Prostate gland (tissue), 2 donors: ENCODE measurements around the gene CCDC12. TPM values are rescaled to one million over a fixed set of nuclear protein-coding genes. Genes with fewer than 3 reads are reported as not detected.

ENCODE experiments used
- DNase-seq: peaks from one replicate; pipeline ENCODE4 v3.0.0-alpha.2; 2019; ENCODE audit warnings: low spot score
- H3K27ac ChIP-seq, 2 donors: fragments of 200-600 bp; sonication (generic); 2 replicates each; pipeline ENCODE4 v1.5.1; 2017 to 2019
- H3K27me3 ChIP-seq: fragments of 200-600 bp; sonication (generic); replicated peaks from 2 replicates; pipeline ENCODE4 v1.5.1; 2019; ENCODE audit not compliant: insufficient read depth
- H3K36me3 ChIP-seq, 2 donors: fragments of 200-600 bp; sonication (generic); 1 replicate in 1 of 2; 2 replicates in 1 of 2; pipeline versions ENCODE4 v1.5.1 to v1.8.1; 2017 to 2019
- H3K4me1 ChIP-seq: fragments of 200-600 bp; sonication (generic); replicated peaks from 2 replicates; pipeline ENCODE4 v1.5.1; 2019
- H3K4me3 ChIP-seq, 2 donors: fragments of 200-600 bp; sonication (generic); 2 replicates each; pipeline ENCODE4 v1.5.1; 2017 to 2019
- H3K9me3 ChIP-seq: fragments of 200-600 bp; sonication (generic); 2 replicates; pipeline ENCODE4 v1.5.1; 2017
- POLR2A ChIP-seq: fragments of 450-650 bp; IDR thresholded peaks from one replicate; pipeline ENCODE4 v1.6.1; 2016; ENCODE audit warnings: antibody characterized with exemption, mild to moderate bottlenecking
- POLR2AphosphoS5 ChIP-seq: sonication (generic); formaldehyde crosslinking; IDR thresholded peaks from one replicate; pipeline ENCODE4 v1.6.1; 2017; ENCODE audit warnings: antibody characterized with exemption
- WGBS: methylation state at CpG from one replicate; pipeline ENCODE4 v1.1.5; 2018; 5-methylcytosine and 5-hydroxymethylcytosine counted together
- intact Hi-C: fragments of 100-400 bp; cut with DNase I; formaldehyde crosslinking; loops from one replicate; pipeline ENCODE4 v1.14.2; 2022
- total RNA-seq, 2 donors: library from RNA; depleted of rRNA; stranded (reverse); fragments of >200 nt; gene quantifications; one replicate each; pipeline ENCODE4 v1.1.0, GENCODE V29; 2016
- TF ChIP-seq, protein P1 (sequence below), 4 experiments: fragments of 200-600 bp in 2 of 4; fragments of 450-650 bp in 2 of 4; sonication (generic) in 2 of 4; IDR thresholded peaks; 1 replicate in 3 of 4; 2 replicates in 1 of 4; pipeline ENCODE4 v1.5.1; 2016 to 2019; ENCODE audit warnings: antibody characterized with exemption in 4 of 4, mild to moderate bottlenecking in 2 of 4, moderate library complexity in 2 of 4

CCDC12 gene
- total RNA-seq, 2 donors from 2014 or later, result 34.6 to 78.7 TPM

DNA sequence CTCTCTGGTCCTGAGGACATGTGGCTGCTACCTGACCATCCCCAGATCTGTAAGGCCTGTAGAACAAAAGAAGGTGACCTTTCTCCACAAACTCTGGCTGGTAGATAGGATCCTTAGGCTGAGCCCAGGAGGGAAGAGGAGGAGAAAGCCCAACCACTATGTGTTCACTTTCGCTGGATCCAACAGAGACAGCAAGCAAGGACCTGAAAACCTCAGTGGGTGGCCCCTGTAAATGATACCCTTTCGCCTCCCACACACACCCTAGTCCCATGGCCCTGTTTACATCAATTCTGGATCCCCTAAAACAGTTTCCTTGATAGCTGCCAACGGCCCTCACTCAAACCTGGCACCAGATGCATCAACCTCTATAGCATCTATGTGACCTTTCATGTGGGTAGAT lies 22.4 kb downstream of the CCDC12 start:
- H3K4me1 ChIP-seq, result peaks cover 4% of the 10 kb centered on the region
- 66% methylated on average over 3 of the region's 3 CpGs for WGBS
- H3K4me3 ChIP-seq, result no peak overlapping the region
- no peak overlapping the region for H3K27ac ChIP-seq
- H3K9me3 ChIP-seq, result no peaks in the 10 kb centered on the region
- intact Hi-C loops, result no loop called here
- no peaks in the 10 kb centered on the region for H3K27me3 ChIP-seq
- H3K36me3 ChIP-seq, result no peaks in the 10 kb centered on the region
- TF ChIP-seq, protein P1, sequence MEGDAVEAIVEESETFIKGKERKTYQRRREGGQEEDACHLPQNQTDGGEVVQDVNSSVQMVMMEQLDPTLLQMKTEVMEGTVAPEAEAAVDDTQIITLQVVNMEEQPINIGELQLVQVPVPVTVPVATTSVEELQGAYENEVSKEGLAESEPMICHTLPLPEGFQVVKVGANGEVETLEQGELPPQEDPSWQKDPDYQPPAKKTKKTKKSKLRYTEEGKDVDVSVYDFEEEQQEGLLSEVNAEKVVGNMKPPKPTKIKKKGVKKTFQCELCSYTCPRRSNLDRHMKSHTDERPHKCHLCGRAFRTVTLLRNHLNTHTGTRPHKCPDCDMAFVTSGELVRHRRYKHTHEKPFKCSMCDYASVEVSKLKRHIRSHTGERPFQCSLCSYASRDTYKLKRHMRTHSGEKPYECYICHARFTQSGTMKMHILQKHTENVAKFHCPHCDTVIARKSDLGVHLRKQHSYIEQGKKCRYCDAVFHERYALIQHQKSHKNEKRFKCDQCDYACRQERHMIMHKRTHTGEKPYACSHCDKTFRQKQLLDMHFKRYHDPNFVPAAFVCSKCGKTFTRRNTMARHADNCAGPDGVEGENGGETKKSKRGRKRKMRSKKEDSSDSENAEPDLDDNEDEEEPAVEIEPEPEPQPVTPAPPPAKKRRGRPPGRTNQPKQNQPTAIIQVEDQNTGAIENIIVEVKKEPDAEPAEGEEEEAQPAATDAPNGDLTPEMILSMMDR (IDR thresholded peaks at IDR 0.05), result no peak
- TF ChIP-seq POLR2AphosphoS5 (no peak), POLR2A (no peak)
- DNase-seq, result no peak

DNA sequence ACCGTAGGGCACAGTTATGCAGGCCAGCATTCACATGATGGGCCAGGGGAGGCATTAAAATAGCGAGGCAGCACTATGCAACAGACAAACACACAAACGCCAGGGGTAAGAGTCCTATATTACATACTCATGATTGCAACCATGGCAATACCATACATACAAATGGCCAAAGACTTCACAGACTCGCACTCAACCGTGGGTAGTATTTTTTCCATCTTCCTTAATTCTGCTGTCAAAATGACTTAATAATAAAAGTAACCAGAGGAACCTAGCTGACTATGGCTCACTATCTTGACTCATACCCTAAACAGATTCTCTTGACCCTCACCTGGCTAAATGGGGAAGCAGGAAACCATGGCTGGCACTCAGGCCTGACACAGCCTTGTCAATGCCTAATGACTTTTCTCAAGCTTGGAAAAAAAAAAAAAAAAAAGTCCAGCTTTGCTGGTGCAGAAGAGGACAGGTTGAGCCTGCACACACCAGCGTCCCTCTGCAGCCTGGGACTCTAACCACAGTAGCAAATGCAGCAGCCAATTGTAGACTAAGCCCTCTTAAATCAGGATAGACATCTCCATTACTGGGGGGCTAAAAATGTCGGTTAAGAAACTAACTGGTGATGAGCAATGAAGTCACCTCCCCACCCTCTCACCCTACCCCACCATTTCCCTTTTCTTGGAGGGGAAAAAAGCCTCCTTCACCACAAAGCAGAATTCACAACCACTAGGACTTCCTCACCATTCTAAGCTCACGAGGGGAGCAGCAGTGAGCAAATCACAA lies 23.1 kb downstream of the CCDC12 start:
- intact Hi-C loops, result no loop called here
- Histone ChIP-seq H3K36me3 (no peaks in the 10 kb centered on the region), H3K27ac (no peak overlapping the region), H3K9me3 (no peaks in the 10 kb centered on the region), H3K4me1 (peaks cover 10% of the 10 kb centered on the region), H3K4me3 (no peak overlapping the region), H3K27me3 (no peaks in the 10 kb centered on the region)
- no peak for DNase-seq
- WGBS, result 71% methylated on average over 8 of the region's 8 CpGs
- TF ChIP-seq POLR2AphosphoS5, result no peak

DNA sequence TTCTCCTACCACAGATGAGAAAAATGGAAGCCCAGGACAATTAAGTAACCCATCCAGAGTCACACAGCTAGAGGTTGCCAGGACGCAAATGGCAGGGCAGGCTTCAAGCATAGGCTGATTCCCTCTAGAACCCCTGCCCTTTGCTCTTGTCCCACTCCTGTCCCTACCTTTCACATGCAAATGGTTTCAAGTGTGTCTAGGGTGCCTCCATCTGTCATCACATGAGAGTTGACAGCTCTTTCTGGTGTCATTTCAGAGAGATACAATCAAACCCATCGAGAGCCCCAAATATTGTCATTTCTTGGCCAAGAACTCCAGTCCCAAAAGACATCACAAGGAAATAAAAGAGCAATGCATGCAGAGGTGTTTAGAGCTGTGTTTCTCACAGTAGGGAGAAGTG lies 23.7 kb downstream of the CCDC12 start:
- 77% methylated on average over 2 of the region's 2 CpGs for WGBS
- no peak overlapping the region for H3K4me3 ChIP-seq
- peaks cover 15% of the 10 kb centered on the region for H3K4me1 ChIP-seq
- no peak for TF ChIP-seq POLR2AphosphoS5
- TF ChIP-seq, protein P1 (IDR thresholded peaks at IDR 0.05), result no peak
- TF ChIP-seq POLR2A, result no peak
- no peaks in the 10 kb centered on the region for H3K36me3 ChIP-seq
- intact Hi-C loops, result no loop called here
- no peaks in the 10 kb centered on the region for H3K9me3 ChIP-seq
- no peaks in the 10 kb centered on the region for H3K27me3 ChIP-seq
- no peak for DNase-seq
- no peak overlapping the region for H3K27ac ChIP-seq

DNA sequence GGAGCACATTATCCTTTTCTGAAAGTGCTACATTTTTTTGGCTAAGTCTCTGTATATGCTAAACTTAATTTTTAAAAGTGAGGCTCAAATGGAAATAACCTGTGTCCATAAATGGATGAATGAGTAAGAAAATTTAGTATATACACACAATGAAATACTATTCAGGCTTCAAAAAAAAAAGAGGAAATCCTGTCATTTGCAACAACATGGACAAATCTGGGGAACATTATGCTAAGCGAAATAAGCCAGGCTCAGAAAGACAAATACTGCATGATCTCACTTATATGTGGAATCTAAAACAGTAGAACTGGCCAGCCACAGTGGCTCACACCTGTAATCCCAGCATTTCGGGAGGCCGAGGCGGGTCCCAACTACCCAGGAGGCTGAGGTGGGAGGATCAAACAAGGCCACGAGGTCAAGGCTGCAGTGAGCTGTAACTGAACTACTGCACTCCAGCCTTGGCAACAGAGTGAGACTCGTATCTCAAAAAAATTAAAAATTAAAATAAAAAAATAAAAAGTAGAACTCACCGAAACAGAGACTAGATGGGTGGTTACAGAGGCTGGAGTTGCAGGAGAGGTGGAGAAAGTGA lies 25.8 kb downstream of the CCDC12 start:
- no peak for DNase-seq
- no peak overlapping the region for H3K27ac ChIP-seq
- intact Hi-C loops, result no loop called here

DNA sequence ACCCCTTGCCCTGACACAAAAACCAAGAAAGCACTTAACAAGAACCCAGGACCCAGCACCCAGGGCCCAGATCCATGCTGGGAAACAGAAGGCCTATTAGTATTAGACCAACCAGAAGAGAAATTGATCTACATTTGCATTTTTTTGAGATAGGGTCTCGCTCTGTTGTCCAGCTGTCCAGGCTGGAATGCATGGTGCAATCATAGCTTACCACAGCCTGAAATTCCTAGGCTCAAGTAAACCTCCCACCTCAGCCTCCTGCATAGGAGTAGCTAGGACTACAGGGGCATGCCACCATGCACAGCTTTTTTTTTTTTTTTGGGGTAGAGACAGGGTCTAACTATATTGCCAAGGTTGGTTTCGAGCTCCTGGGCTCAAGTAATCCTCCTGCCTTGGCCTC lies 26.4 kb downstream of the CCDC12 start:
- peaks cover 25% of the 10 kb centered on the region for H3K4me1 ChIP-seq
- DNase-seq, result no peak
- 100% methylated on average over 2 of the region's 2 CpGs for WGBS

More for the DNA sequence above, 25.8 kb downstream of the CCDC12 start:
- Histone ChIP-seq H3K36me3 (no peaks in the 10 kb centered on the region), H3K27me3 (no peaks in the 10 kb centered on the region), H3K4me1 (peaks cover 25% of the 10 kb centered on the region), H3K4me3 (no peak overlapping the region), H3K9me3 (no peaks in the 10 kb centered on the region)
- TF ChIP-seq POLR2AphosphoS5 (no peak), POLR2A (no peak)
- TF ChIP-seq, protein P1 (IDR thresholded peaks at IDR 0.05), result no peak
- WGBS, result 82% methylated on average over 7 of the region's 7 CpGs

More for the DNA sequence above, 26.4 kb downstream of the CCDC12 start:
- H3K27me3 ChIP-seq, result no peaks in the 10 kb centered on the region
- intact Hi-C loops, result no loop called here
- H3K4me3 ChIP-seq, result no peak overlapping the region
- no peaks in the 10 kb centered on the region for H3K36me3 ChIP-seq
- no peak overlapping the region for H3K27ac ChIP-seq
- no peaks in the 10 kb centered on the region for H3K9me3 ChIP-seq
- TF ChIP-seq, protein P1 (IDR thresholded peaks at IDR 0.05), result no peak
- TF ChIP-seq POLR2AphosphoS5 (no peak), POLR2A (no peak)
